Astrocyte (in vitro differentiated cells and primary cell): ENCODE results near the gene RNF150. TPM values are rescaled to one million over a fixed set of nuclear protein-coding genes. Genes with fewer than 3 reads are reported as not detected.

Experiments
- DNase-seq: peaks from one replicate; pipeline ENCODE4 v3.0.0-alpha.2; 2010; ENCODE audit warnings: low read depth
- FAIRE-seq: peaks from 2 replicates; lab custom pipeline; 2011; peaks lifted over from hg19 to GRCh38; lab: Jason Lieb, UNC
- H2AFZ ChIP-seq: 2 replicates; pipeline ENCODE4 v1.6.0; 2012; ENCODE audit warnings: low read depth, low read length, inconsistent platforms
- H3K27ac ChIP-seq: 2 replicates; pipeline ENCODE4 v1.5.1; 2011; ENCODE audit warnings: low read depth, low read length, inconsistent platforms
- H3K27me3 ChIP-seq: 2 replicates; pipeline ENCODE4 v1.6.0; 2011; ENCODE audit warnings: low read length, inconsistent platforms; ENCODE audit not compliant: insufficient read depth
- H3K36me3 ChIP-seq: 2 replicates; pipeline ENCODE4 v1.5.1; 2011; ENCODE audit warnings: low read length, inconsistent platforms; ENCODE audit not compliant: insufficient read depth
- H3K4me1 ChIP-seq: 2 replicates; pipeline ENCODE4 v1.5.1; 2011; ENCODE audit warnings: low read length, inconsistent platforms; ENCODE audit not compliant: insufficient read depth
- H3K4me2 ChIP-seq: 2 replicates; pipeline ENCODE4 v1.6.0; 2012; ENCODE audit warnings: low read length, inconsistent platforms
- H3K4me3 ChIP-seq: 2 replicates; pipeline ENCODE4 v1.5.1; 2011; ENCODE audit warnings: low read depth, mild to moderate bottlenecking, low read length, inconsistent platforms; ENCODE audit not compliant: insufficient read depth
- H3K79me2 ChIP-seq: 2 replicates; pipeline ENCODE4 v1.6.0; 2012; ENCODE audit warnings: mild to moderate bottlenecking, low read length, inconsistent platforms; ENCODE audit not compliant: insufficient read depth
- H3K9ac ChIP-seq: 2 replicates; pipeline ENCODE4 v1.6.0; 2012; ENCODE audit warnings: mild to moderate bottlenecking, low read length, inconsistent platforms
- H3K9me3 ChIP-seq: 2 replicates; pipeline ENCODE4 v1.5.1; 2012; ENCODE audit warnings: low read depth, mild to moderate bottlenecking, low read length, inconsistent platforms; ENCODE audit not compliant: insufficient read depth
- H4K20me1 ChIP-seq: 2 replicates; pipeline ENCODE4 v1.6.0; 2012; ENCODE audit warnings: low read length, inconsistent platforms; ENCODE audit not compliant: insufficient read depth
- H3K27ac Mint-ChIP-seq: one replicate; pipeline ENCODE4 v1.8.0; 2021; ENCODE audit warnings: mild to moderate bottlenecking, mixed read lengths; ENCODE audit not compliant: unreplicated experiment
- H3K27me3 Mint-ChIP-seq: one replicate; pipeline ENCODE4 v1.8.0; 2021; ENCODE audit warnings: low read depth, mixed read lengths; ENCODE audit not compliant: unreplicated experiment
- H3K36me3 Mint-ChIP-seq: one replicate; pipeline ENCODE4 v1.8.0; 2021; ENCODE audit warnings: low read depth, mixed read lengths; ENCODE audit not compliant: unreplicated experiment
- H3K4me1 Mint-ChIP-seq: one replicate; pipeline ENCODE4 v1.8.0; 2021; ENCODE audit warnings: low read depth, mixed read lengths; ENCODE audit not compliant: unreplicated experiment
- H3K4me3 Mint-ChIP-seq: one replicate; pipeline ENCODE4 v1.8.0; 2021; ENCODE audit warnings: mild to moderate bottlenecking, moderate library complexity, mixed read lengths; ENCODE audit not compliant: unreplicated experiment
- H3K9me3 Mint-ChIP-seq: one replicate; pipeline ENCODE4 v1.8.0; 2021; ENCODE audit warnings: mild to moderate bottlenecking, mixed read lengths; ENCODE audit not compliant: unreplicated experiment
- CTCF ChIP-seq: IDR thresholded peaks from 2 replicates; pipeline ENCODE4 v1.5.1; 2011; ENCODE audit warnings: low read depth, mild to moderate bottlenecking, inconsistent platforms, low read length, moderate library complexity; ENCODE audit not compliant: insufficient read depth
- EZH2 ChIP-seq: IDR thresholded peaks from 2 replicates; pipeline ENCODE4 v1.6.1; 2012; ENCODE audit warnings: mild to moderate bottlenecking, low read length, inconsistent platforms; ENCODE audit not compliant: insufficient read depth
- total RNA-seq: library from RNA; stranded (reverse); gene quantifications from 2 replicates; pipeline ENCODE4 v1.2.1, GENCODE V29; 2021

The RNF150 gene
- total RNA-seq, 1 donor from 2014 or later = 5.2 TPM

- H3K4me1 ChIP-seq = peaks cover 14% of the 10 kb centered on the region
- H3K79me2 ChIP-seq = no peaks in the 10 kb centered on the region
- no peaks in the 10 kb centered on the region for H3K9me3 ChIP-seq
- Mint-ChIP-seq H3K27me3 (no peaks in the 10 kb centered on the region), H3K4me3 (no peak overlapping the region), H3K36me3 (no peaks in the 10 kb centered on the region), H3K9me3 (no peaks in the 10 kb centered on the region), H3K27ac (no peak overlapping the region), H3K4me1 (peaks cover 8% of the 10 kb centered on the region)
- no peak for TF ChIP-seq EZH2
- TF ChIP-seq CTCF = no peak
- FAIRE-seq (no peak), DNase-seq (no peak)
- H3K4me3 ChIP-seq = no peak overlapping the region
- H4K20me1 ChIP-seq = no peaks in the 10 kb centered on the region
- H3K9ac ChIP-seq = no peak overlapping the region
- H3K4me2 ChIP-seq = no peak overlapping the region
- no peak overlapping the region for H2AFZ ChIP-seq
- no peaks in the 10 kb centered on the region for H3K27me3 ChIP-seq
- H3K27ac ChIP-seq = no peak overlapping the region
- no peaks in the 10 kb centered on the region for H3K36me3 ChIP-seq
Observed at GRCh38 chr4:141023051-141023450, 110.2 kb downstream of the RNF150 start.

- peaks cover 6% of the 10 kb centered on the region for H3K4me1 Mint-ChIP-seq
- no peaks in the 10 kb centered on the region for H3K27me3 Mint-ChIP-seq
- no peaks in the 10 kb centered on the region for H3K36me3 Mint-ChIP-seq
- Histone ChIP-seq H2AFZ (no peak overlapping the region), H3K79me2 (no peaks in the 10 kb centered on the region), H4K20me1 (no peaks in the 10 kb centered on the region), H3K27me3 (no peaks in the 10 kb centered on the region), H3K36me3 (no peaks in the 10 kb centered on the region), H3K9me3 (no peaks in the 10 kb centered on the region), H3K4me3 (no peak overlapping the region), H3K4me2 (no peak overlapping the region), H3K9ac (no peak overlapping the region), H3K4me1 (peaks cover 5% of the 10 kb centered on the region), H3K27ac (no peak overlapping the region)
- no peak overlapping the region for H3K4me3 Mint-ChIP-seq
- H3K9me3 Mint-ChIP-seq = no peaks in the 10 kb centered on the region
- no peak overlapping the region for H3K27ac Mint-ChIP-seq
- DNase-seq (no peak), FAIRE-seq (no peak)
- TF ChIP-seq EZH2 = no peak
- no peak for TF ChIP-seq CTCF
Observed at GRCh38 chr4:141022111-141022695, 111.1 kb downstream of the RNF150 start.

GRCh38 chr4:141021397-141022110 is 111.7 kb downstream of the RNF150 start:
- no peak overlapping the region for H3K9ac ChIP-seq

More at GRCh38 chr4:141021397-141022110, 111.7 kb downstream of the RNF150 start:
- Mint-ChIP-seq H3K27me3 (no peaks in the 10 kb centered on the region), H3K4me1 (peaks cover 6% of the 10 kb centered on the region), H3K36me3 (no peaks in the 10 kb centered on the region), H3K4me3 (no peak overlapping the region), H3K27ac (no peak overlapping the region), H3K9me3 (no peaks in the 10 kb centered on the region)
- H3K79me2 ChIP-seq = no peaks in the 10 kb centered on the region
- no peak for DNase-seq
- no peak overlapping the region for H3K4me2 ChIP-seq
- peak; percentile 5 for FAIRE-seq
- no peaks in the 10 kb centered on the region for H3K27me3 ChIP-seq
- no peaks in the 10 kb centered on the region for H4K20me1 ChIP-seq
- no peaks in the 10 kb centered on the region for H3K36me3 ChIP-seq
- TF ChIP-seq CTCF (no peak), EZH2 (no peak)
- no peak overlapping the region for H3K4me3 ChIP-seq
- H2AFZ ChIP-seq = no peak overlapping the region
- peaks cover 5% of the 10 kb centered on the region for H3K4me1 ChIP-seq
- H3K27ac ChIP-seq = no peak overlapping the region
- H3K9me3 ChIP-seq = no peaks in the 10 kb centered on the region
